Fibroblast of the conjunctiva (primary cell): ENCODE data around the gene HHEX.

Experiments
- DNase-seq: peaks from one replicate; pipeline ENCODE4 v3.0.0-alpha.2; 2010; ENCODE audit warnings: low read depth

The HHEX gene

GRCh38 chr10:92692697-92693533, 3.2 kb downstream of the HHEX start:
- no peak for DNase-seq

DNA sequence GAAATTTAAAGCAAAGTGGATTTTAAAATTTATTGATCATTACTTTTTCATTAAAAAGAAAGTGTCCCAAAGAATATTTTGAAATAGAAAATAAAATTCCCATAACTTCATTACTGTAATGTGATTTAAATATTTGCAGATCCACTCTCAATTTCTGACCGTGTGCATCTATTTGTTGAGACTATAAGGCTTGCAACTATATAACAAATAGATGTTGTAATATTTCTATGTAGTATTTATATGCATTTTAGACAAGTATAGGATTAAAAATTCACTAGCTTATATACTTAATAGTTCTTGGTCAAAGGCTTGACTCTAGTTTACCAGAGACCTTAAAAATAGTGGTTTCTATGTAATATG, 3.8 kb downstream of the HHEX start:
- DNase-seq: no peak

- DNase-seq: no peak
Observed at GRCh38 chr10:92695679-92696605, 6.2 kb downstream of the HHEX start.

GRCh38 chr10:92696606-92697383, 7.0 kb downstream of the HHEX start:
- DNase-seq: no peak

GRCh38 chr10:92697663-92698511, 8.1 kb downstream of the HHEX start:
- no peak for DNase-seq

DNA sequence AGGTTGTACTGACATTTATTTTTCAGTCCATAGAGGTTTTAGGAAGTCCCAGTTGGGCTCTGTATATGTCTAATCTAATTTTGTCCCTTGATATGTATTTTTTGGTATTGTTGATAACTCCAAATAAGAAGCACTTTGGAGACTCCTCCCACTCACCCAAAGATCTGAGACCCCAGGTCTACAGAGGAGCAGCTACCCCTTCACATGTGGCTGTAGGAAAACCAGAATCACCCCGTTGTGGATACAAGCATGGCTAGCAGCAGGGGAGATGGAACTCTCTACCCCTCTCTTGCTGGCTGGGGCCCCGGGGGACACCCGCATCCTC, 9.4 kb downstream of the HHEX start:
- no peak for DNase-seq

GRCh38 chr10:92699518-92700381, 10.0 kb downstream of the HHEX start:
- no peak for DNase-seq

GRCh38 chr10:92702301-92702916, 12.7 kb downstream of the HHEX start:
- no peak for DNase-seq

- no peak for DNase-seq
Observed at GRCh38 chr10:92712016-92712889, 22.5 kb downstream of the HHEX start.

- DNase-seq: no peak
Observed at GRCh38 chr10:92714152-92714845, 24.5 kb downstream of the HHEX start.

GRCh38 chr10:92714872-92715271, 25.1 kb downstream of the HHEX start:
- no peak for DNase-seq

DNA sequence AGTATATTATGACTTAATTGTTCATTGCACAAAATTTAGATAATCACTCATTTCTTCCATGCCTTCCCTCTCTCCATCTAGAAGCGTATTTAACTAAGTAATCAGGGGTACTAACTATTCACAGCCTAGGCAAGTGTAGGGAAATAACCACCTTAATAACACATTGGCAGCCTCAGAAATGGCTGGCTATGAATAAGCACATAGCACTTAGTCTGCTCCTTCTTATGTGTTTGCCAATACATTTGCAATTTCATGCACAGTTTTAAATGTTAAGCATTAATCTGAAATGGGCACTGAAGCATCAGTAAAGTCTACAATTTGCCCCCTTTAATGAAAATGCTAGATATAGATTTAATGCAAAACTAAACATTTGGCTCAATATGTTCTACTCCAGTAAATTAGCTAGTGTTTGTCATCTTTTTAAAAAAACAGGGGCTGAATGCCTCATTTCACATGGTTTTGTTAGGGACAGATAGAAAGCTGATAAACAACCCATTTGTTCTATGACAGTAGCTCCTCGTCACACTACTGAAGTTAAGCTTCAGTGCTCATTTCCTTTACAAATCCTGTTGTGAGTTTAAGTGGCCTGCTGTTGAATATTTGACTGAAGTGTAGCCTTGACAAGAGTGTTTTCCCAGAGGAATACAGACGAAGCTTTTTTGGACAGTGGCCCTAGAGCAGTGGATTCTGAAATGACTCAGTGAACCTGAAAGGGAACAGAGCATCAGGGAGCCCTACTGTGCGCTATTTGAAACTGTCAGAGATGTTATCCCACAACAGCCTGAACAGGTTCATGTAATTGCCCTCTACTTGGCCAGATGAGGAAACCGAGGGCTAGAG, 30.5 kb downstream of the HHEX start:
- DNase-seq: no peak

- DNase-seq: no peak
Observed at GRCh38 chr10:92720831-92721165, 31.0 kb downstream of the HHEX start.

GRCh38 chr10:92722349-92722748, 32.6 kb downstream of the HHEX start:
- DNase-seq: no peak

GRCh38 chr10:92727141-92727540, 37.4 kb downstream of the HHEX start:
- no peak for DNase-seq

DNA sequence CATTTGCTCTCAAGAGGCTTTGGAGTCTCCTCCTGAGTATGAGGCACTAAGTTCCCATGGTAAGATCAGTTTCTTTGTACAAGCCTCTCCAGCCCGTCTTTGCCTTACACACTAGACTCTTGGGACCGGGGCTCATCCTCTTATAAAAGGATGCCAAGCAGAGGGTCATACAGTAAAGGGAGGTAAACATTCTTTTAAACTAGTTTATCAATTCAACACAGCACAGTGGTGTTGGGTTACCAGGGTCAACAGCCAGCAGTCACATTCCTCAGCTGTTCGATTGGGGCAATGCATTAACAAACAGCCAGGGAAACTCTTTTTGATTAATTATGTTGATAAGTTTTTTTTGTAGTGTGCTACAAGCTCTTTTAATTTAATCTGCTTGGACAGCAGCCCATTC, 37.8 kb downstream of the HHEX start:
- no peak for DNase-seq

DNA sequence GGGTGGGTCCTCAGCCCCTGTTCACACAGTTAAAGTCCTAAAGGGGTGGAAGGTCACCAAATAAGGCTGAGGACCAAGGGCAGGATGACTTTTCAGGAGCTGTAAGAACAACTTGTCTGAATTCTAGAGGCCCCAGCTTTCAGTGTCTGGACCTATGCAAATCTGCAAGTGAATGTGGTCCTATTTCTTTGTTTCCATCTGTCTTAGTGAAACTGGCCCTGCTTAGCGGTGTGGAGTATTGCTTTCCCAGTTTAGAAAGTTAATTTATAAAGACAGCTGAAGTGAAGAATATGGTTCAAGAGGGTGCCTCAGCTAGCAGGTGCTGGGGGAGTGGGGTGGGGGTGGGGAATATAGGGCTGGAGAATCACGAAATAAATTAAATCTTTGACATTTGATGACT, 40.1 kb downstream of the HHEX start:
- DNase-seq: no peak

DNA sequence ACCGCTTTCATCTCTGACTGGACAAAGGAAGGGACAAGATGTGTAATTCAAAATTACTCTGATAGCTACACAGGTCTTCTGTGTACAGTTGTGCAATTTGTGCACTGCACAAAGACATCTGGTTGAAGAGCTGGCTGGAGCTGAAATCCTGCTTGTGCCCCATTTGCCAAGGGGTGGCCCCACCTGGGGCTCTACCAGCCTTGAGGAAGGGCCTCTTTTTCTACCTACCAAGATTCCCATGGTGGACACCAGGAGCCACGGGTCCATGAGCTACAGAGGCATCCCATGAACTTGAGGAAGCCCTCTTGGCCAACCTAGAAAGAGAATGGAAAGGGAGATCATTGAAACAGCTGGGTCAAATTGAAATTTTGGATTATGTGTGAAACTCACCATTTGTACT, 43.2 kb downstream of the HHEX start:
- DNase-seq: no peak
